Ovary (tissue), 9 donors: ENCODE data around the gene TBCK. TPM values are rescaled to one million over a fixed set of nuclear protein-coding genes. Genes with fewer than 3 reads are reported as not detected.

Experiments used
- DNase-seq, 5 donors: peaks; one replicate each; pipeline ENCODE4 v3.0.0-alpha.2; 2019 to 2020
- H3K27ac ChIP-seq, 2 donors: fragments of 200-600 bp; one replicate each; pipeline versions ENCODE4 v1.5.1 to v1.8.0; 2019 to 2022
- H3K27me3 ChIP-seq: fragments of 200-600 bp; one replicate; pipeline ENCODE4 v1.8.0; 2022
- H3K36me3 ChIP-seq: fragments of 200-600 bp; sonication (generic); one replicate; pipeline ENCODE4 v1.5.1; 2019
- H3K4me1 ChIP-seq: one replicate; pipeline ENCODE4 v1.8.1; 2013; ENCODE audit warnings: mild to moderate bottlenecking, moderate library complexity; ENCODE audit not compliant: insufficient read depth
- H3K4me3 ChIP-seq: fragments of 200-600 bp; sonication (generic); one replicate; pipeline ENCODE4 v1.5.1; 2017
- H3K9me3 ChIP-seq, 2 donors: fragments of 200-600 bp in 1 of 2; sonication (generic) in 1 of 2; one replicate each; pipeline versions ENCODE4 v1.5.1 to v1.8.1; 2013 to 2019; ENCODE audit warnings: mild to moderate bottlenecking in 1 of 2, moderate library complexity in 1 of 2
- EP300 ChIP-seq: sonication (generic); formaldehyde crosslinking; IDR thresholded peaks from one replicate; pipeline ENCODE4 v1.6.1; 2017; ENCODE audit warnings: antibody characterized with exemption
- POLR2A ChIP-seq: fragments of 450-650 bp; IDR thresholded peaks from one replicate; pipeline ENCODE4 v1.6.1; 2017; ENCODE audit warnings: antibody characterized with exemption, mild to moderate bottlenecking, moderate library complexity
- WGBS, 3 donors: extraction: QIAGEN DNeasy Blood & Tissue Kit in 1 of 3; methylation state at CpG; one replicate each; pipeline versions ENCODE4 v1.1.5 to v1.1.7; 2013 to 2017; 5-methylcytosine and 5-hydroxymethylcytosine counted together
- intact Hi-C, 4 donors: fragments of 100-400 bp; cut with DNase I; formaldehyde crosslinking; loops; one replicate each; pipeline versions ENCODE4 v1.11.0 to v1.15.1; 2022 to 2023
- polyA plus RNA-seq, 2 donors: library from polyadenylated mRNA; stranded (reverse); fragments of 200-250 nt in 1 of 2; fragments of 350-450 nt in 1 of 2; fragmentation: Illumina TruSeq in 1 of 2; extraction: RNeasy Lipid Tissue Mini Kit (QIAGEN cat#74804) in 1 of 2; gene quantifications; one replicate each; pipeline ENCODE4 v1.2.3, GENCODE V29; 2013 to 2014
- total RNA-seq, 7 donors: library from RNA; depleted of rRNA in 2 of 7; stranded (reverse); fragments of >200 nt in 2 of 7; fragmentation: NEBNext Ultra II Directional in 3 of 7; extraction: Animal tissue kit (Norgen Biotek cat#: 25700) in 3 of 7; gene quantifications; one replicate each; pipeline versions ENCODE4 v1.1.0 to v1.2.4, GENCODE V29; 2016 to 2023
- TF ChIP-seq, protein P1 (sequence below), 3 donors: fragments of 450-650 bp in 2 of 3; fragments of 200-600 bp in 1 of 3; IDR thresholded peaks; one replicate each; pipeline versions ENCODE4 v1.5.1 to v1.8.0; 2016 to 2022; ENCODE audit warnings: antibody characterized with exemption in 3 of 3, mild to moderate bottlenecking in 1 of 3
- donor health status: DM: no; HTN: no; CAD: no; lungs with moderate emphysema.
- donor health status: DM: no; HTN: no; CAD: no.
- donor health status: Bipolar disorder and iron deficiency.
- donor health status: DM: yes; HTN: yes; CAD: no.
- donor health status: DM: no; HTN: no; CAD: no.
- donor health status: DM: yes; HTN: yes; CAD: no.

TBCK gene
- total and polyA plus RNA-seq, 9 donors = 13.6 to 50.1 (median 39.1) TPM

DNA sequence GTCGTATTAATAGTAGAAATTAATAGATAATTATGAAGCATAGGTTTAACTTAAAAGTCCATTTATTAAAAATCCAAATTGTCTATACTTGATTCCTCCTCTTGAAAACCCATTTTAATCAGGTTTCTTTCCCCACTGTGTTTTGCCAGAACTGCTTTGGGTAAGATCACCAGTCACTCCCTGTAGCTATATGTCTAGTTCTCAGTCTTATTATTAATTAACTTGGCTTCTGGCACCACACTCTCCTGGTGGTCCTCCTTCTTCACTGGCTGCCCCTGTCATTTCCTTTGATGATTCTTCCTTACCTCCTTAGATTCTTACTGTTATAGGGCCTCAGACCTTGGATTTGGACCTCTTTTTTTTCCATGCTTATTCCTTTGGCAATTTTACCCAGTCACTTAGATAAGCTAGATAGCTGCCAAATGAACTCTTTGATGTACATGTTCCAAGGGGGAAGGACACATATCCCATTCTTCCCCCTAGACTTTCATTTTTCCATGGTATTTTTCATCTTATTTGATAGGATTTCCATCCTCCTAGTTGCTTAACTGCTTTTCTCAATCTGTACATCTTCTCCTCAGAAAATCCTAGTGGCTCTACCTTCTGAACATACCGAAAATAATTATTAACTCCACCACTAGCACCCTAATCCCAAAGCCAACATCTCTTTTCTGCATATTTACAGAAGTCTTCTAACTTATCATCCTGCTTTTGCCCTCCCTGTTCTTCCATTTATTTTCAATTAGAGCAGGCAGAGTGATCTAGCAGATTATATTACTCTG is 28.0 kb upstream of the TBCK start:
- Histone ChIP-seq H3K27ac (no peak overlapping the region), H3K27me3 (no peaks in the 10 kb centered on the region), H3K36me3 (no peaks in the 10 kb centered on the region), H3K4me3 (no peak overlapping the region), H3K4me1 (peaks cover 2% of the 10 kb centered on the region), H3K9me3 (no peaks in the 10 kb centered on the region)
- DNase-seq = no peak
- WGBS, 3 donors = 95 to 97% (median 95%) methylated on average over 2 of the region's 2 CpGs
- intact Hi-C loops = no loop called here
- TF ChIP-seq EP300 = no peak
- no peak for TF ChIP-seq POLR2A
- TF ChIP-seq, protein P1, sequence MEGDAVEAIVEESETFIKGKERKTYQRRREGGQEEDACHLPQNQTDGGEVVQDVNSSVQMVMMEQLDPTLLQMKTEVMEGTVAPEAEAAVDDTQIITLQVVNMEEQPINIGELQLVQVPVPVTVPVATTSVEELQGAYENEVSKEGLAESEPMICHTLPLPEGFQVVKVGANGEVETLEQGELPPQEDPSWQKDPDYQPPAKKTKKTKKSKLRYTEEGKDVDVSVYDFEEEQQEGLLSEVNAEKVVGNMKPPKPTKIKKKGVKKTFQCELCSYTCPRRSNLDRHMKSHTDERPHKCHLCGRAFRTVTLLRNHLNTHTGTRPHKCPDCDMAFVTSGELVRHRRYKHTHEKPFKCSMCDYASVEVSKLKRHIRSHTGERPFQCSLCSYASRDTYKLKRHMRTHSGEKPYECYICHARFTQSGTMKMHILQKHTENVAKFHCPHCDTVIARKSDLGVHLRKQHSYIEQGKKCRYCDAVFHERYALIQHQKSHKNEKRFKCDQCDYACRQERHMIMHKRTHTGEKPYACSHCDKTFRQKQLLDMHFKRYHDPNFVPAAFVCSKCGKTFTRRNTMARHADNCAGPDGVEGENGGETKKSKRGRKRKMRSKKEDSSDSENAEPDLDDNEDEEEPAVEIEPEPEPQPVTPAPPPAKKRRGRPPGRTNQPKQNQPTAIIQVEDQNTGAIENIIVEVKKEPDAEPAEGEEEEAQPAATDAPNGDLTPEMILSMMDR (IDR thresholded peaks at IDR 0.05) = no peak

DNA sequence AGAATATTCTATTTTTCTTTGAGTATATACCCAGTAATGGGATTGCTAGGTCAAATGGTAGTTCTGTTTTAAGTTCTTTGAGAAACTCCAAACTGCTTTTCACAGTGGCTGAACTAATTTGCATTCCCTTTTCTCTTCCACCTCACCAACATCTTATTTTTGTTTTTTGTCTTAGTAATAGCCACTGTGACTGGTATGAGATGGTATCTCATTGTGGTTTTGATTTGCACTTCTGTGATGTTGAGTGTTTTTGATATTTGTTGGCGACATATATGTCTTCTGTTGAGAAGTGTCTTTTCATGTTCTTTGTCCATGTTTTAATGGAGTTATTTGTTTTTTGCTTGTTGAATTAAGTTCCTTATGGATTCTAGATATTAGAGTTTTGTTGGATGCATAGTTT is 24.8 kb upstream of the TBCK start:
- TF ChIP-seq POLR2A (no peak), EP300 (no peak)
- TF ChIP-seq, protein P1 (IDR thresholded peaks at IDR 0.05) = no peak
- Histone ChIP-seq H3K9me3 (no peaks in the 10 kb centered on the region), H3K36me3 (no peaks in the 10 kb centered on the region), H3K4me3 (no peak overlapping the region), H3K4me1 (peaks cover 2% of the 10 kb centered on the region), H3K27me3 (no peaks in the 10 kb centered on the region), H3K27ac (no peak overlapping the region)
- 95 to 98% (median 96%) methylated on average over 1 of the region's 1 CpG for WGBS, 3 donors
- intact Hi-C loops = no loop called here
- DNase-seq = no peak

DNA sequence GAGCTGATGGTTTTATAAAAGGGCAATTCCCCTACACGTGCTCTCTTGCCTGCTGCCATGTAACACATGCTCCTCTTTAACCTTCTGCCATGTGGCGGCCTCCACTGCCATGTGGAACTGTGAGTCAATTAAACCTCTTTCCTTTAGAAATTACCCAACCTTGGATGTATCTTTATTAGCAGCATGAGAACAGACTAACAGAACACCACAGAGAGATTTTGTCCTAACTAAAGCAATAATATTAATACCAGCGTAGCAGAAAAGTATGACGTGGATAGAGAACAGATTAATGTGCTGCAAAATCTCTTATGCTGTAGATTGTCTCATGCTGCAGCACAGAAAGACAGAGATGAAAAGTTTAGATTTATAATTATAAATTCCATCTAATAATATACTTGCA is 23.4 kb upstream of the TBCK start:
- Histone ChIP-seq H3K27ac (no peak overlapping the region), H3K4me3 (no peak overlapping the region), H3K4me1 (peaks cover 2% of the 10 kb centered on the region), H3K27me3 (no peaks in the 10 kb centered on the region), H3K36me3 (no peaks in the 10 kb centered on the region), H3K9me3 (no peaks in the 10 kb centered on the region)
- WGBS, 3 donors = 86 to 96% (median 95%) methylated on average over 4 of the region's 4 CpGs
- intact Hi-C loops = no loop called here
- TF ChIP-seq, protein P1 (IDR thresholded peaks at IDR 0.05) = no peak
- no peak for TF ChIP-seq EP300
- no peak for TF ChIP-seq POLR2A
- DNase-seq = no peak

DNA sequence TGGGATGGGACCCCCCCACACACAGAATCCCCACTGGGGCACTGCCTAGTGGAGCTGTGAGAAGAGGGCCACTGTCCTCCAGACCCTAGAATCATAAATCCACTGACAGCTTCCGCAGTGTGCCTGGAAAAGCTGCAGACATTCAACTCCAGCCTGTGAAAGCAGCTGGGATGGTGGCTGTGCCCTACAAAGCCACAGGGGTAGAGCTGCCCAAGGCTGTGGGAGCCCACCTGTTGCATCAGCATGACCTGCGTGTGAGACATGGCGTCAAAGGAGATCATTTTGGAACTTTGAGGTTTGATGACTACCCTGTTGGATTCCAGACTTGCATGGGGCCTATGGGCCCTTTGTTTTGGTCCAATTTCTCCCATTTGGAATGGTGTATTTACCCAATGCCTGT is 22.7 kb upstream of the TBCK start:
- Histone ChIP-seq H3K27me3 (no peaks in the 10 kb centered on the region), H3K36me3 (no peaks in the 10 kb centered on the region), H3K4me3 (no peak overlapping the region), H3K4me1 (no peaks in the 10 kb centered on the region), H3K27ac (no peak overlapping the region), H3K9me3 (no peaks in the 10 kb centered on the region)
- intact Hi-C loops = no loop called here
- 96 to 100% (median 97%) methylated on average over 3 of the region's 3 CpGs for WGBS, 3 donors
- DNase-seq = no peak
- no peak for TF ChIP-seq POLR2A
- no peak for TF ChIP-seq EP300
- TF ChIP-seq, protein P1 (IDR thresholded peaks at IDR 0.05) = no peak
